Muscle layer of colon (tissue), 2 donors: Measurements from ENCODE around the gene CYP2A13.
A peak's percentile ranks its signal among the peaks of the same experiment; 100 is the strongest.
"Not testable (repeated sequence)": the region's sequence is repeated elsewhere in the genome, so short reads cannot be mapped to it uniquely, and the experiment has no call there.

Source experiments
- H3K27ac ChIP-seq: one replicate; pipeline ENCODE4 v1.7.0; 2013; ENCODE audit warnings: low read depth, mild to moderate bottlenecking, low read length, moderate library complexity
- H3K27me3 ChIP-seq, 2 donors: one replicate each; pipeline ENCODE4 v1.7.0; 2013; ENCODE audit warnings: low read length in 2 of 2, mild to moderate bottlenecking in 2 of 2; ENCODE audit not compliant: insufficient read depth in 2 of 2, control insufficient read depth in 1 of 2
- H3K36me3 ChIP-seq: one replicate; pipeline ENCODE4 v1.7.0; 2013; ENCODE audit warnings: mild to moderate bottlenecking, low read length; ENCODE audit not compliant: insufficient read depth
- H3K4me1 ChIP-seq: one replicate; pipeline ENCODE4 v1.7.0; 2013; ENCODE audit warnings: mild to moderate bottlenecking, low read length; ENCODE audit not compliant: insufficient read depth
- H3K4me3 ChIP-seq, 2 donors: one replicate each; pipeline ENCODE4 v1.7.0; 2013; ENCODE audit warnings: low read length in 2 of 2, low read depth in 1 of 2, mild to moderate bottlenecking in 1 of 2, moderate library complexity in 1 of 2
- H3K9ac ChIP-seq: one replicate; pipeline ENCODE4 v1.7.0; 2013; ENCODE audit warnings: low read length
- H3K9me3 ChIP-seq: one replicate; pipeline ENCODE4 v1.7.0; 2013; ENCODE audit warnings: mild to moderate bottlenecking, low read length
- donor health status: abdominal sarcoma.
- donor health status: Adenocarcinoma of cecum.

The CYP2A13 gene

DNA sequence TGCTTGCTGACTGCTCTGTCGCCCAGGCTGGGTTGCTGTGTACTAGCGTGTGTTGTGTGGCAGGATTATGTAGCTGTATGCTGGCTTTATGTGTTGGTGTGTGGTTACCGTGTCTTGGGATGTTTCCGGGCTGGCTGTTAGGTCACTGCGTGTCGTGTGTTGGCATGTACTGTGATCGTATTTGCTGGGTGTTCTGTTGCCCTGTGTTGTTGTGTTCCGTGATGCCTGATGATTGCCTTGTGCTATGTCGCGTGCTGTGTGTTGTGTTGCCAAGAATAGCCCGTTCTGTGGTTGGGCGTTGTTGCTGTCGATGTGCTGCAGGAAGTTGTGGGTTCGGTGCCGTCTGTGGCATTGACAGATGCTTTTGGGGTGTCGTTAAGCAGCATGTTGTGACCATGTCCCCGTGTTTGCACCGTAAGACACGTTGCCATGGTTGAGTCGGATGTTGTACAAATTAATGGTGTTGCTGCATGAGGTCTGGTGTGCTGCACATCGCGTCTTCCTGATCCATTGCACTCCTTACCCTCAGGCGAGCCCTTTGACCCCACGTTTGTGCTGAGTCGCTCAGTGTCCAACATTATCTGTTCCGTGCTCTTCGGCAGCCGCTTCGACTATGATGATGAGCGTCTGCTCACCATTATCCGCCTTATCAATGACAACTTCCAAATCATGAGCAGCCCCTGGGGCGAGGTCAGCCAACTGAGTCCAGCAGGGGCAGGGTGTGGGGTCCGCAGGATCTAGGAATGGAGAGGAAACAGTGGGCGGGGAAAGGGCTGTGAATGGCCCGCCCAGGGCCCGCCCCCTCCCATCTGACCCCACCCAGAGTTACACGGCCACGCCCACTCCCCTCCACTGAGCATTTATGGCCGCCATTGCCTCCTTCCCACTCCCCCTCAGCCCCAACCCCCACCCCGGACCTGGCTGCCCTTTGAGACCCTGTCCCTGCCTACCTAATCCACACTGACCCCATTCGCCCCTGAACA is 33.0 kb downstream of the CYP2A13 start:
- not testable (repeated sequence) for H3K4me3 ChIP-seq, H3K27me3 ChIP-seq, H3K36me3 ChIP-seq, H3K9ac ChIP-seq, H3K27ac ChIP-seq, H3K4me1 ChIP-seq, H3K9me3 ChIP-seq

DNA sequence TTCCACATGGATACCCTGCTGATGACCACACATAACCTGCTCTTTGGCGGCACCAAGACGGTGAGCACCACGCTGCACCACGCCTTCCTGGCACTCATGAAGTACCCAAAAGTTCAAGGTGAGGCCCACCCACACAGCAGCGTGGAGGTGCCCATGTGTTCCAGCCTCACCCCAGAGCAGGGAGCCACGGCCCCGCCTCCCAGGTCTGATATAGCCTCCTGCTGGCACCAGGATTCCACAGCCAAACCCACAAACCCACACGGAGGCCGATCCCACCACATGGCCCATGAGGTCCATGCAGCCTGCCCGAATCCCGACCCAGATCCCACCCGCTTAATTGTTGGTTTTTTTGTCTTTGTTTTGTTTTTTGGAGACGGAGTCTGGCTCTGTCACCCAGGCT is 34.6 kb downstream of the CYP2A13 start:
- H3K9ac ChIP-seq = not testable (repeated sequence)

DNA sequence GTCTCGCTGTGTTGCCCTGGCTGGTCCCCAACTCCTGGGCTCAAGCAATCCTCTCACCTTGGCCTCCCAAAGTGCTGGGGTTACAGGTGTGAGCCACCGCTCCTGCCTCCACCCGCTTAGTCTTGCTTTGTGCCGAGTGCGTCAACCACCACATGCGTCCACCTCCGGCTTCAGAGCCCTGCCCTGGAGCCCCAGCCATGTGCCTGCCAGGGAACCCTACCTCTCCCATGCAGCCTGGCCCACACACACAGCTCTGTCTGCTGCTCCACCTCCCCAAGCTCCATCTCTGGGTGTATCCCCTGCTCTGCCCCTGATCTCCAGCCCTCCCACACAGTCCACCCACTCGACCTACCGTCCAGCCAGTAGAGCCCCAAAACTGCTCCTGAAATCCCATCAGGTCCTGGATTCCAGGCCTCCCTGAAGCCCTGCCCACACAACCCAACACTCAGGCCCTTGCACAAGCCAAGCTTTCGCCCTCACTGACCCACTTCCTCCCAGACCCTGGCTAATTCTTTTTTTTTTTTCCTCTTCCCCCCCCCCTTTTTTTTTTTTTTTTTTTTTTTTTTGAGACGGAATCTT is 35.6 kb downstream of the CYP2A13 start:
- H3K27ac ChIP-seq = no peak overlapping the region

More for the DNA sequence above, 34.6 kb downstream of the CYP2A13 start:
- H3K27ac ChIP-seq, H3K4me3 ChIP-seq, H3K4me1 ChIP-seq, H3K36me3 ChIP-seq, H3K9me3 ChIP-seq, H3K27me3 ChIP-seq: not testable (repeated sequence)

DNA sequence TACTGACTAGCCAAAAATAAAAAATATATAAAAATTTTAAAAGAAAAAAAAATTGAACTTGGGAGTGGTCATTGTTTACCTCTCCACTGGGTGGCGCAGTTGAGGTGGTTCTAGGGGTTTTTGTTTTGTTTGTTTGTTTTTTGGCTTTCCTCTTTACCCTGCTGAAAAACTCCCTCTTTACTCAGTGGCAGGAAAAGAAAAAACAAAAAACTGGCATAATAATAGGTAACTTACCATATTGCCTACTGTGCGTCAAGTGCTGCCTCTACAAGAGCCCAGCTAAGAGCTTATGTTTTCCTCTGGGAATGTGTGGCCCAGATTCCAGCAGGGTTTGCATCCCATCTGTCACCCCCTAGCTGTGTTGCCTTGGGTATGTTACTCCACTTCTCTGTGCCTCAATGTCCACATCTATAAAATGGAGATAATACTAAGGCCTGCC is 38.5 kb downstream of the CYP2A13 start:
- H3K27ac ChIP-seq, H3K4me3 ChIP-seq, H3K9me3 ChIP-seq, H3K4me1 ChIP-seq, H3K9ac ChIP-seq, H3K36me3 ChIP-seq, H3K27me3 ChIP-seq: not testable (repeated sequence)

More for the DNA sequence above, 35.6 kb downstream of the CYP2A13 start:
- Histone ChIP-seq H3K27me3 (no peaks in the 10 kb centered on the region), H3K9me3 (no peaks in the 10 kb centered on the region), H3K9ac (no peak overlapping the region), H3K36me3 (no peaks in the 10 kb centered on the region), H3K4me3 (no peak overlapping the region), H3K4me1 (no peaks in the 10 kb centered on the region)

DNA sequence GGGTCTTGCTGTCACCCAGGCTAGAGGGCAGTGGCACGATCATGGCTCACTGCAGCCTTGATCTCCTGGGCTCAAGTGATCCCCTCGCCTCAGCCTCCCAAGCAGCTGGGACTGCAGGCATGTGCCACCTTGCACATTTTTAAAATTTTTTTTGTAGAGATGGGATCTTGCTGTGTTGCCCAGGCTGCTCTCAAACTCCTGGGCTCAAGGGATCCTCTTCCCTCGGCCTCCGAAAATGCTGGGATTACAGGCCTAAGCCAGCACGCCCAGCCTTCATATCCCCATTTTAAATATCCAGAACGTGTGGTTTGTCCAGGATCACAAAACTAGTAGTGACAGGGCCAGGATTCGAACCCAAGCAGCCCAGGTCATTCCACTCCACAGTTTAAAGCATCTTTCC is 39.1 kb downstream of the CYP2A13 start:
- H3K27me3 ChIP-seq, H3K9me3 ChIP-seq, H3K27ac ChIP-seq, H3K36me3 ChIP-seq, H3K4me1 ChIP-seq, H3K4me3 ChIP-seq, H3K9ac ChIP-seq: not testable (repeated sequence)

DNA sequence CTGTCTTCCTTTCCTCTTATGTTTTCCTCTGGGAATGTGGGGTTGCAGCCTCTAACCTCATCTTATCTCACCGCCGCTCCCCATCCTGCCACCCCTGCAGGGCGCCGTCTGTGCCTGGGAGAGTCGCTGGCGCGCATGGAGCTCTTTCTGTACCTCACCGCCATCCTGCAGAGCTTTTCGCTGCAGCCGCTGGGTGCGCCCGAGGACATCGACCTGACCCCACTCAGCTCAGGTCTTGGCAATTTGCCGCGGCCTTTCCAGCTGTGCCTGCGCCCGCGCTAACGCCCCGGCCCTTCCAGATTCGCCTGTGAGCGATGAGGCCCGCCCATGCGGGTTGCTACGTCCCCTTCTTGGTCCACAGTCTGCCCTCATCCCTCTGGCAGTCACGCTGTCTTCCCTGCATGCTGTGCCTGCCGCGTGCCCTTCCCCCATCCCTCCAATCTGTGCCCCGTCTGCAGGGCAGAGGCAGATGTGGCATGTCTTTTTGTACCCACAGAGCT is 39.6 kb downstream of the CYP2A13 start:
- H3K4me3 ChIP-seq = peak overlapping the region in 1 of 2 donors; percentile 11
- H3K4me1 ChIP-seq, H3K36me3 ChIP-seq, H3K27ac ChIP-seq, H3K9me3 ChIP-seq, H3K9ac ChIP-seq, H3K27me3 ChIP-seq: not testable (repeated sequence)

DNA sequence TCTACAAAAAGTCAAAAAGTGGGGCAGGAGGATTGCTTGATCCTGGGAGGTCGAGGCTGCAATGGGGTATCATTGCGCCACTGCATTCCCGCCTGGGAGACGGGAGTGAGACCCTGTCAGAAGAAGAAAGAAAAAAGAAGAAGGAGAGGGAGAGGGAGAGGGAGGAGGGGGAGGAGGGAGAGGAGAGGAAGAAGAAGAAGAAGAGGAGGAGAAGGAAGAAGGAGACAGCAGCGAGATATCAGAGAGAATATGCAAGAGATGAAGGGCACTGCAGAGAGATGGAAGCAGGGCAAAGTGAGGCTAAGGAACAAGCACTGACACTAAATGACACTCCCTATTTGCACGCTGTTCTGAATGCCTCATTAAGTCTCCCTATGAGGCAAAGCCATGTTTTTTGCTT is 40.4 kb downstream of the CYP2A13 start:
- Histone ChIP-seq H3K36me3 (no peaks in the 10 kb centered on the region), H3K4me1 (no peaks in the 10 kb centered on the region), H3K27me3 (no peaks in the 10 kb centered on the region), H3K9me3 (no peaks in the 10 kb centered on the region), H3K4me3 (no peak overlapping the region), H3K27ac (no peak overlapping the region), H3K9ac (no peak overlapping the region)

DNA sequence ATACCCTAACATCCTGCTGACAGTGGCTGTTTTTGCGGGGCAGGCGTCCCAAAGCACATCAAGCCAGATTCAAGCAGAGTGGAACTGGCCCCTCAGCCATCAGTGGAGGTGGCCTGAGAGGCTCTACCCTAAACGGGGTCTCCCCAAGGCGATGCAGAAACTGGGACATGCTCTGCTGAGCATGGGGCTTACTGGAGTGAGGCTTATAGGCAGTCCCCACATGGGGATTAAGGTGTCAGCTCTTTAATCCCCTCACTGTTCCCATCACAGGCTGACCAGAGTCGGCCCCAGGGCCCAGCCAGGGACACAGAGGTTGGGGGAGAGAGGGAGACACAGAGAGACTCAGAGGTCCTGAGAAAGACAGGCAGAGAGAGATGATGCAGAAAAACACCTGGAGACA is 42.9 kb downstream of the CYP2A13 start:
- Histone ChIP-seq H3K4me3 (no peak overlapping the region), H3K27me3 (no peaks in the 10 kb centered on the region), H3K4me1 (peaks cover 2% of the 10 kb centered on the region), H3K9ac (no peak overlapping the region), H3K27ac (no peak overlapping the region), H3K9me3 (no peaks in the 10 kb centered on the region), H3K36me3 (no peaks in the 10 kb centered on the region)

DNA sequence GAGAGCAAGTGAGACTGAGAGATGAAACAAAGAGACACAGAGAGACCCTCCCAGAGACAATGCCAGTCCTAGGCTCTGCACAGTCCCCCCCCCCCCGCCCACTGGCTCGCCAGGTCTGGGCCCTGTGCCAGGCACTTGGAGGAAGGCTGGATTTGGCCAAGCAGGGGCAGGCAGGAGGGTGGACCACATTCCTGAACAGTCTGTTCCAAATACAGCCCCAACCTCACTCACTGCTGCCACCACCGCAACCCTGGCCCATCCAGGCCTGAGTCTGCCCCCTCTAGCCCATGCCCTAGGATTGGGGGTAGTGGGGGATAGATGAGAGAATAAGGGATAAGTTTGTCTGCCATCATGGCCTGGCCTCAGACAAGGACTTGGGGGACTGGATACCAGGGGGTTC is 45.0 kb downstream of the CYP2A13 start:
- peaks cover 6% of the 10 kb centered on the region for H3K4me1 ChIP-seq

DNA sequence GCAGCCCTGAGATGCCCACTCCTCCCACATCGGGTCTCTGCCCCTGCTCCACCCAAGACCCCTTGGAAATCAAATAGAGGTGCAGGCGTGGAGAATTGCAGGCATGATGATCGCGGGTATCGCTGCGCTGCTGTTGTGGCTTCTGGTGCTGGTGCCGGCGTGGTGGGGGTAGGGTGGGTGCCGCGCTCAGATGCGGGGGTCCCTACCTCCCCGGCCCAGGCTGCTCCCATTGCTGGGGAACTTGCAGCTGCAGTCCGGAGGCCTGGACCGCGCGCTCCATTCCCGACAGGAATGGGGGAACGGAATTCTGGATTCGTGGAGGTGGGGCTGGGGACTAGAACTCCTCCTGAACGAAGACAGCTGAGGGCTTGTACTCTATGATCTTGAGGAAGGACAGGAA is 46.4 kb downstream of the CYP2A13 start:
- Histone ChIP-seq H3K9ac (no peak overlapping the region), H3K9me3 (no peaks in the 10 kb centered on the region), H3K27me3 (no peaks in the 10 kb centered on the region), H3K4me3 (no peak overlapping the region), H3K36me3 (no peaks in the 10 kb centered on the region), H3K27ac (no peak overlapping the region), H3K4me1 (peaks cover 6% of the 10 kb centered on the region)

More for the DNA sequence above, 45.0 kb downstream of the CYP2A13 start:
- H3K27me3 ChIP-seq = no peaks in the 10 kb centered on the region
- no peak overlapping the region for H3K9ac ChIP-seq
- no peak overlapping the region for H3K4me3 ChIP-seq
- no peaks in the 10 kb centered on the region for H3K36me3 ChIP-seq
- H3K9me3 ChIP-seq = no peaks in the 10 kb centered on the region
- no peak overlapping the region for H3K27ac ChIP-seq

DNA sequence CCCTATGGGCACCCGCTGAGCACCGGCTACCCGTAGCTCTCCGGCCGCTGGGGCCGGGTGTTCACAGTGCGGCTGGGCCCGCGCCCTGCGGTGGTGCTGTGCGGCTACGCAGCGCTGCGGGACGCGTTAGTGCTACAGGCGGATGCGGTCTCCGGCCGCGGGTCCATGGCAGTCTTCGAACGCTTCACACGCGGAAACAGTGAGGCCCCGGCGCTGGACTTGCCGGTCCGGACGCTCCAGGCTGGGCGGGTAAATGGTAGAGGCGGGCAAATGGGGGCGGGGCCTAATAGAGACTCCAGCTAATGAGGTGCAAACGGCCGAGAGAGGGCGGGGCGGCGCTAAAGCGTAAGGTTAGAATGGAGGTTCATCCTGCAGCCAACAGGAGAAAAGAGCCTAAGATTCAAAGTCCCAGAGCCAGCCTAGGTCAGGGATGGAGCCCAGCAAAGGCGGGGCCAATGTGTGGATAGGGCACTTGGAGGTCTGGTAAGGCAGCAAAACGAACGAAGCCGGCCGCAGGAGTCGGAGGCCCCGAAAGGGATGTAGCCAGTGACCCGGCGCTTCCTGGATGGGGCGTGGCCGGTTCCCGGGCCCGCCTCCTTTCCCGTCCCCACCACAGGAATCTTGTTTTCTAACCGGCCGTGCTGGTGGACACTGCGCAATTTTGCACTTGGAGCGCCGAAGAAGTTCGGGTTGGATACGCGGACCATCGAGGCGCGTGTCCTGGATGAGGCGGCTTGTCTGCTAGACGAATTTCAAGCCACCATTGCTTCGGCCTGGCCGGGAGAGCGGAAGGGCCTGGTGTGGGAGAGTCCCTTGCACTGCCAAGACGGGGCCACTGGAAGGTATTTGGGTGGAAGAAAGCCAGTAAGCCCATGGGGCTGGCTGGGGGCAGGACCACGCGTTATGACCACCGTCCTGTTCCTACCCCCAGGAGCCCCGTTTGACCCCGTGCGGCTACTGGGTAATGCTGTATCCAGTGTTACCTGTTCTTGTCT is 47.4 kb downstream of the CYP2A13 start:
- H3K9me3 ChIP-seq = not testable (repeated sequence)
- peak overlapping the region; percentile 30 to 52 for H3K4me3 ChIP-seq

More for the DNA sequence above, 47.4 kb downstream of the CYP2A13 start:
- not testable (repeated sequence) for H3K27me3 ChIP-seq, H3K9ac ChIP-seq, H3K27ac ChIP-seq, H3K4me1 ChIP-seq, H3K36me3 ChIP-seq
